DND-41 (cell line): ENCODE measurements around the gene SNX25.

Experiments
- ATAC-seq: fragments of 200-7000 bp; cut with Tn5 transposase; 3 replicates; pipeline ENCODE4 v1.9.1; 2021; ENCODE audit warnings: low read depth; ENCODE audit not compliant: insufficient read depth
- DNase-seq: peaks from one replicate; pipeline ENCODE4 v3.0.0-alpha.2; 2020
- H2AFZ ChIP-seq: 2 replicates; pipeline ENCODE4 v1.6.0; 2012; ENCODE audit warnings: low read depth, low read length
- H3K27ac ChIP-seq: 2 replicates; pipeline ENCODE4 v1.5.1; 2012; ENCODE audit warnings: low read length, inconsistent platforms
- H3K27me3 ChIP-seq: fragments of 200-600 bp; sonication (generic); 2 replicates; pipeline ENCODE4 v1.6.0; 2012; ENCODE audit warnings: low read length, mild to moderate bottlenecking, inconsistent platforms; ENCODE audit not compliant: insufficient read depth, poor library complexity
- H3K36me3 ChIP-seq: 2 replicates; pipeline ENCODE4 v1.5.1; 2012; ENCODE audit warnings: low read length, inconsistent platforms; ENCODE audit not compliant: insufficient read depth
- H3K4me1 ChIP-seq: 2 replicates; pipeline ENCODE4 v1.5.1; 2012; ENCODE audit warnings: mild to moderate bottlenecking, low read length; ENCODE audit not compliant: insufficient read depth
- H3K4me2 ChIP-seq: 2 replicates; pipeline ENCODE4 v1.6.0; 2012; ENCODE audit warnings: mild to moderate bottlenecking, moderate library complexity, low read length, inconsistent platforms; ENCODE audit not compliant: insufficient read depth
- H3K4me3 ChIP-seq, 2 experiments: fragments of 200-600 bp in 1 of 2; shearing (Covaris generic) in 1 of 2; 2 replicates each; pipeline ENCODE4 v1.5.1; 2012 to 2016; ENCODE audit warnings: inconsistent platforms in 2 of 2, low read length in 2 of 2, mild to moderate bottlenecking in 2 of 2, low read depth in 1 of 2, moderate library complexity in 1 of 2
- H3K79me2 ChIP-seq: 2 replicates; pipeline ENCODE4 v1.6.0; 2012; ENCODE audit warnings: low read length, inconsistent platforms; ENCODE audit not compliant: insufficient read depth
- H3K9ac ChIP-seq: 2 replicates; pipeline ENCODE4 v1.6.0; 2012; ENCODE audit warnings: low read depth, mild to moderate bottlenecking, inconsistent platforms, low read length, moderate library complexity
- H3K9me3 ChIP-seq: 2 replicates; pipeline ENCODE4 v1.5.1; 2012; ENCODE audit warnings: low read length, moderate library complexity, mild to moderate bottlenecking, inconsistent platforms; ENCODE audit not compliant: insufficient read depth, severe bottlenecking
- H4K20me1 ChIP-seq: 2 replicates; pipeline ENCODE4 v1.6.0; 2012; ENCODE audit warnings: low read length; ENCODE audit not compliant: insufficient read depth
- CTCF ChIP-seq: IDR thresholded peaks from 2 replicates; pipeline ENCODE4 v1.5.1; 2012; ENCODE audit warnings: borderline replicate concordance, low read length, moderate library complexity, mild to moderate bottlenecking; ENCODE audit not compliant: poor library complexity, severe bottlenecking; ENCODE audit errors: extremely low read depth
- EZH2 ChIP-seq: IDR thresholded peaks from 3 replicates; pipeline ENCODE4 v1.6.1; 2012; ENCODE audit warnings: borderline replicate concordance, low read depth, mild to moderate bottlenecking, moderate library complexity, low read length, inconsistent platforms; ENCODE audit not compliant: severe bottlenecking

Gene SNX25

GRCh38 chr4:185357733-185358440, 148.5 kb downstream of the SNX25 start:
- TF ChIP-seq CTCF (no peak), EZH2 (no peak)
- H3K4me2 ChIP-seq = no peak overlapping the region
- H3K4me1 ChIP-seq = no peaks in the 10 kb centered on the region
- H3K9ac ChIP-seq = no peak overlapping the region
- no peak overlapping the region for H3K4me3 ChIP-seq
- no peaks in the 10 kb centered on the region for H3K36me3 ChIP-seq
- no peaks in the 10 kb centered on the region for H3K9me3 ChIP-seq
- ATAC-seq (no peak), DNase-seq (no peak)
- no peaks in the 10 kb centered on the region for H3K79me2 ChIP-seq
- no peaks in the 10 kb centered on the region for H3K27me3 ChIP-seq
- no peaks in the 10 kb centered on the region for H4K20me1 ChIP-seq
- H3K27ac ChIP-seq = no peak overlapping the region
- H2AFZ ChIP-seq = no peak overlapping the region

- Histone ChIP-seq H2AFZ (no peak overlapping the region), H3K79me2 (no peaks in the 10 kb centered on the region), H4K20me1 (no peaks in the 10 kb centered on the region), H3K9me3 (no peaks in the 10 kb centered on the region), H3K27me3 (no peaks in the 10 kb centered on the region), H3K9ac (no peak overlapping the region), H3K4me1 (no peaks in the 10 kb centered on the region), H3K27ac (no peak overlapping the region), H3K4me3 (no peak overlapping the region), H3K36me3 (no peaks in the 10 kb centered on the region), H3K4me2 (no peak overlapping the region)
- ATAC-seq (no peak), DNase-seq (no peak)
- TF ChIP-seq EZH2 (no peak), CTCF (no peak)
Observed at GRCh38 chr4:185358514-185358913, 149.1 kb downstream of the SNX25 start.

DNA sequence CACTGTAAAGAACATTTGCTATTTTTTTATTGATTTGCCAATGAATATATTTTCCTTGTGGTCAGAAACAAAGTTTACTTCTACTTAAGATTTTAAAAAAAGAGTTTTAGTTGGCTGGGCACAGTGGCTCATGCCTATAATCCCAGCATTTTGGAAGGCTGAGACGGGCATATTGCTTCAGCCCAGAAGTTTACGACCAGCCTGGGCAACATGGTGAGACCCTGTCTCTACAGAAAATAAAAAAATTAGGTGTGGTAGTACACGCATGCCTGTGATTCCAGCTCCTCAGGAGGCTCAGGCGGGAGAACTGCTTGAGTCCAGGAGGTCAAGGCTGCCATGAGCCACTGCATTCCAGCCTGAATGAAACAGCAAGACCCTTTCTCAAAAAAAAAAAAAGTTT, 149.6 kb downstream of the SNX25 start:
- H4K20me1 ChIP-seq = no peaks in the 10 kb centered on the region
- H3K4me2 ChIP-seq = no peak overlapping the region
- no peaks in the 10 kb centered on the region for H3K79me2 ChIP-seq
- ATAC-seq (no peak), DNase-seq (no peak)
- no peaks in the 10 kb centered on the region for H3K27me3 ChIP-seq
- H3K36me3 ChIP-seq = no peaks in the 10 kb centered on the region
- no peak overlapping the region for H3K4me3 ChIP-seq
- no peaks in the 10 kb centered on the region for H3K9me3 ChIP-seq
- H3K27ac ChIP-seq = no peak overlapping the region
- no peak overlapping the region for H3K9ac ChIP-seq
- no peak overlapping the region for H2AFZ ChIP-seq
- TF ChIP-seq CTCF = no peak
- no peak for TF ChIP-seq EZH2
- no peaks in the 10 kb centered on the region for H3K4me1 ChIP-seq
